DOHH2 (cell line): ENCODE measurements around the gene NECAP2.
"Not testable (repeated sequence)": the region's sequence is repeated elsewhere in the genome, so short reads cannot be mapped to it uniquely, and the experiment has no call there.

Source experiments
- H3F3A ChIP-seq: fragments of 200-600 bp; sonication (generic), shearing (Covaris generic); 2 replicates; pipeline ENCODE4 v1.6.0; 2016; ENCODE audit warnings: antibody characterized with exemption, mild to moderate bottlenecking; ENCODE audit not compliant: control insufficient read depth, insufficient read depth
- H3K27ac ChIP-seq: fragments of 200-600 bp; sonication (generic); 2 replicates; pipeline ENCODE4 v1.5.1; 2014; ENCODE audit warnings: low read depth, mild to moderate bottlenecking, low read length, moderate library complexity
- H3K27me3 ChIP-seq: fragments of 200-600 bp; sonication (generic); 2 replicates; pipeline ENCODE4 v1.6.1; 2014; ENCODE audit warnings: mild to moderate bottlenecking, low read length, mixed read lengths; ENCODE audit not compliant: control insufficient read depth
- H3K36me3 ChIP-seq: fragments of 200-600 bp; sonication (generic); 2 replicates; pipeline ENCODE4 v1.6.1; 2014; ENCODE audit warnings: mild to moderate bottlenecking, low read length, moderate library complexity, mixed read lengths; ENCODE audit not compliant: control insufficient read depth
- H3K4me1 ChIP-seq: fragments of 200-600 bp; sonication (generic); 2 replicates; pipeline ENCODE4 v1.6.1; 2014; ENCODE audit warnings: mild to moderate bottlenecking, low read length, mixed read lengths; ENCODE audit not compliant: control insufficient read depth
- H3K4me2 ChIP-seq: fragments of 200-600 bp; sonication (generic); 2 replicates; pipeline ENCODE4 v1.6.0; 2014; ENCODE audit warnings: mild to moderate bottlenecking, low read length, moderate library complexity
- H3K4me3 ChIP-seq: fragments of 200-600 bp; sonication (generic); 2 replicates; pipeline ENCODE4 v1.5.1; 2014; ENCODE audit warnings: mild to moderate bottlenecking, low read length, mixed read lengths
- H3K79me2 ChIP-seq: fragments of 200-600 bp; sonication (generic); 2 replicates; pipeline ENCODE4 v1.6.1; 2014; ENCODE audit warnings: mild to moderate bottlenecking, low read length, mixed read lengths; ENCODE audit not compliant: control insufficient read depth
- H3K9me2 ChIP-seq: fragments of 200-600 bp; sonication (generic); replicated peaks from 2 replicates; pipeline ENCODE4 v1.6.1; 2014; ENCODE audit warnings: mild to moderate bottlenecking, low read length, mixed read lengths; ENCODE audit not compliant: control insufficient read depth
- H3K9me3 ChIP-seq: fragments of 200-600 bp; sonication (generic); 2 replicates; pipeline ENCODE4 v1.6.1; 2014; ENCODE audit warnings: antibody characterized with exemption, low read length, mixed read lengths; ENCODE audit not compliant: control insufficient read depth, insufficient read depth
- H4K20me1 ChIP-seq: fragments of 200-600 bp; sonication (generic); 2 replicates; pipeline ENCODE4 v1.6.0; 2014; ENCODE audit warnings: low read depth, mild to moderate bottlenecking, antibody characterized with exemption, low read length, moderate library complexity; ENCODE audit not compliant: control insufficient read depth, insufficient read depth
- CTCF ChIP-seq: fragments of 200-600 bp; sonication (generic); IDR thresholded peaks from one replicate; pipeline ENCODE4 v1.5.1; 2014; ENCODE audit warnings: antibody characterized with exemption, mild to moderate bottlenecking, low read depth, low read length; ENCODE audit not compliant: poor library complexity, severe bottlenecking
- EZH2phosphoT487 ChIP-seq: fragments of 200-600 bp; sonication (generic); IDR thresholded peaks from 2 replicates; pipeline ENCODE4 v1.6.1; 2017; ENCODE audit warnings: borderline replicate concordance, mild to moderate bottlenecking, antibody characterized with exemption, low read length, moderate library complexity, mixed read lengths

NECAP2 gene

GRCh38 chr1:16474166-16474800 is 33.8 kb downstream of the NECAP2 start:
- H3K27me3 ChIP-seq, result no peaks in the 10 kb centered on the region

GRCh38 chr1:16474891-16475290 is 34.4 kb downstream of the NECAP2 start:
- not testable (repeated sequence) for H3K9me2 ChIP-seq, H3K27me3 ChIP-seq, H3K79me2 ChIP-seq, H3K4me3 ChIP-seq, H3K4me2 ChIP-seq, H3K9me3 ChIP-seq, H3K4me1 ChIP-seq, H3F3A ChIP-seq, H3K36me3 ChIP-seq, H3K27ac ChIP-seq, H4K20me1 ChIP-seq
- peak; percentile 37 for TF ChIP-seq CTCF

More at GRCh38 chr1:16474166-16474800, 33.8 kb downstream of the NECAP2 start:
- Histone ChIP-seq H3K4me1 (no peaks in the 10 kb centered on the region), H3K4me2 (no peak overlapping the region), H3K9me2 (no peaks in the 10 kb centered on the region), H3K36me3 (no peaks in the 10 kb centered on the region), H3K4me3 (no peak overlapping the region), H3K9me3 (no peaks in the 10 kb centered on the region), H4K20me1 (no peaks in the 10 kb centered on the region), H3F3A (no peaks in the 10 kb centered on the region), H3K79me2 (no peaks in the 10 kb centered on the region), H3K27ac (no peak overlapping the region)
- TF ChIP-seq CTCF (no peak), EZH2phosphoT487 (no peak)

GRCh38 chr1:16475771-16476770 is 35.5 kb downstream of the NECAP2 start:
- H3K4me2 ChIP-seq, H3K27me3 ChIP-seq, H3K79me2 ChIP-seq, H3F3A ChIP-seq, H3K4me1 ChIP-seq, H3K36me3 ChIP-seq, H3K9me3 ChIP-seq, H3K27ac ChIP-seq, H4K20me1 ChIP-seq, H3K9me2 ChIP-seq, H3K4me3 ChIP-seq: not testable (repeated sequence)

- no peak overlapping the region for H3K27ac ChIP-seq
- no peaks in the 10 kb centered on the region for H3K4me1 ChIP-seq
- no peaks in the 10 kb centered on the region for H3K9me2 ChIP-seq
- no peak overlapping the region for H3K4me3 ChIP-seq
- no peaks in the 10 kb centered on the region for H3K79me2 ChIP-seq
- H3F3A ChIP-seq, result no peaks in the 10 kb centered on the region
- no peaks in the 10 kb centered on the region for H3K36me3 ChIP-seq
- TF ChIP-seq EZH2phosphoT487, result no peak
- no peak for TF ChIP-seq CTCF
- H3K4me2 ChIP-seq, result no peak overlapping the region
- H4K20me1 ChIP-seq, result no peaks in the 10 kb centered on the region
- H3K27me3 ChIP-seq, result no peaks in the 10 kb centered on the region
- no peaks in the 10 kb centered on the region for H3K9me3 ChIP-seq
Measured at GRCh38 chr1:16478091-16478490, 37.6 kb downstream of the NECAP2 start.

- not testable (repeated sequence) for H3K27ac ChIP-seq, H3K4me3 ChIP-seq, H3K27me3 ChIP-seq, H3K9me3 ChIP-seq, H3K4me2 ChIP-seq, H3K36me3 ChIP-seq, H3F3A ChIP-seq, H3K79me2 ChIP-seq, H4K20me1 ChIP-seq, H3K9me2 ChIP-seq, H3K4me1 ChIP-seq
Measured at GRCh38 chr1:16483146-16483545, 42.6 kb downstream of the NECAP2 start.
